Right atrium auricular region (tissue), 2 donors: ENCODE data around the gene VPS4A. TPM values are rescaled to one million over a fixed set of nuclear protein-coding genes. Genes with fewer than 3 reads are reported as not detected.
"Not testable (repeated sequence)": the region's sequence is repeated elsewhere in the genome, so short reads cannot be mapped to it uniquely, and the experiment has no call there.

Source experiments
- DNase-seq: peaks from one replicate; pipeline ENCODE4 v3.0.0-alpha.2; 2019; ENCODE audit warnings: low spot score
- H3K27ac ChIP-seq, 2 donors: fragments of 200-600 bp; sonication (generic); 1 replicate in 1 of 2; 2 replicates in 1 of 2; pipeline ENCODE4 v1.5.1; 2016 to 2019
- H3K27me3 ChIP-seq, 2 donors: fragments of 200-600 bp; sonication (generic); one replicate each; pipeline versions ENCODE4 v1.5.1 to v1.6.0; 2017 to 2019
- H3K36me3 ChIP-seq: fragments of 200-600 bp; sonication (generic); one replicate; pipeline ENCODE4 v1.5.1; 2016
- H3K4me1 ChIP-seq, 2 donors: fragments of 200-600 bp; sonication (generic); one replicate each; pipeline versions ENCODE4 v1.5.1 to v1.6.0; 2017 to 2019
- H3K4me3 ChIP-seq, 2 donors: fragments of 200-600 bp; sonication (generic); 1 replicate in 1 of 2; 2 replicates in 1 of 2; pipeline ENCODE4 v1.5.1; 2017 to 2019; ENCODE audit warnings: mild to moderate bottlenecking in 1 of 2, moderate library complexity in 1 of 2
- H3K9me3 ChIP-seq, 2 donors: fragments of 200-600 bp; sonication (generic); one replicate each; pipeline ENCODE4 v1.5.1; 2019
- CTCF ChIP-seq, 2 donors: fragments of 200-600 bp; sonication (generic); IDR thresholded peaks; one replicate each; pipeline ENCODE4 v1.5.1; 2019; ENCODE audit warnings: antibody characterized with exemption in 2 of 2
- total RNA-seq, 2 donors: library from RNA; depleted of rRNA; stranded (reverse); fragments of >200 nt; gene quantifications; one replicate each; pipeline ENCODE4 v1.1.0, GENCODE V29; 2016

The VPS4A gene
- total RNA-seq, 2 donors from 2014 or later, result 25.4 to 36.4 TPM

GRCh38 chr16:69351309-69352027 lies 40.3 kb downstream of the VPS4A start, which contains the start of gene TMED6:
Gene TMED6, minus strand, starts transcription at chr16:69351786. Its CDS starts 33 bp downstream, at chr16:69351753.
- no peaks in the 10 kb centered on the region for H3K4me1 ChIP-seq
- H3K27me3 ChIP-seq, result no peaks in the 10 kb centered on the region
- no peak within 1 kb of the TSS for H3K27ac ChIP-seq
- no peak for TF ChIP-seq CTCF (IDR thresholded peaks at IDR 0.05)
- H3K9me3 ChIP-seq, result no peaks in the 10 kb centered on the region
- H3K4me3 ChIP-seq, result no peak within 1 kb of the TSS
- peaks cover 16% of the 10 kb centered on the region for H3K36me3 ChIP-seq
- DNase-seq, result no peak

GRCh38 chr16:69360070-69360469 lies 48.9 kb downstream of the VPS4A start:
- H3K27me3 ChIP-seq, H3K9me3 ChIP-seq, DNase-seq, H3K4me3 ChIP-seq, H3K27ac ChIP-seq, H3K4me1 ChIP-seq: not testable (repeated sequence)
- peaks cover 46% of the 10 kb centered on the region for H3K36me3 ChIP-seq

GRCh38 chr16:69363281-69363717 lies 52.1 kb downstream of the VPS4A start:
- DNase-seq, result no peak
- Histone ChIP-seq H3K36me3 (peaks cover 64% of the 10 kb centered on the region), H3K27me3 (no peaks in the 10 kb centered on the region), H3K27ac (no peak overlapping the region), H3K4me1 (no peaks in the 10 kb centered on the region), H3K9me3 (no peaks in the 10 kb centered on the region), H3K4me3 (no peak overlapping the region)
- TF ChIP-seq CTCF (IDR thresholded peaks at IDR 0.05), result no peak

GRCh38 chr16:69364088-69364487 lies 52.9 kb downstream of the VPS4A start:
- Histone ChIP-seq H3K4me1 (no peaks in the 10 kb centered on the region), H3K27me3 (no peaks in the 10 kb centered on the region), H3K27ac (no peak overlapping the region), H3K4me3 (no peak overlapping the region), H3K9me3 (no peaks in the 10 kb centered on the region), H3K36me3 (peaks cover 72% of the 10 kb centered on the region)
- TF ChIP-seq CTCF (IDR thresholded peaks at IDR 0.05), result no peak
- DNase-seq, result no peak

GRCh38 chr16:69365901-69366300 lies 54.8 kb downstream of the VPS4A start:
- Histone ChIP-seq H3K9me3 (no peaks in the 10 kb centered on the region), H3K27me3 (no peaks in the 10 kb centered on the region), H3K4me3 (no peak overlapping the region), H3K27ac (no peak overlapping the region), H3K36me3 (peaks cover 75% of the 10 kb centered on the region), H3K4me1 (no peaks in the 10 kb centered on the region)
- no peak for DNase-seq
- no peak for TF ChIP-seq CTCF (IDR thresholded peaks at IDR 0.05)

- no peaks in the 10 kb centered on the region for H3K4me1 ChIP-seq
- H3K27me3 ChIP-seq, result no peaks in the 10 kb centered on the region
- DNase-seq, result no peak
- H3K9me3 ChIP-seq, result no peaks in the 10 kb centered on the region
- H3K27ac ChIP-seq, result no peak overlapping the region
- H3K36me3 ChIP-seq, result peaks cover 75% of the 10 kb centered on the region
- no peak overlapping the region for H3K4me3 ChIP-seq
- no peak for TF ChIP-seq CTCF (IDR thresholded peaks at IDR 0.05)
Measured at GRCh38 chr16:69366431-69366830, 55.3 kb downstream of the VPS4A start.
